BLaER1 treated with 17β-estradiol and CSF1 and Interleukin-3, amounts not matched to agents 10 nM and 100 nM (cell line): ENCODE results near the gene PTPRH.

Experiments used
- H3K27ac ChIP-seq, 11 experiments: shearing (Covaris generic); formaldehyde crosslinking; 2 replicates each; pipeline ENCODE4 v1.8.1; 2022
- H3K27me3 ChIP-seq, 11 experiments: shearing (Covaris generic); formaldehyde crosslinking; 2 replicates each; pipeline ENCODE4 v1.8.1; 2022
- H3K36me3 ChIP-seq, 11 experiments: shearing (Covaris generic); formaldehyde crosslinking; 2 replicates each; pipeline ENCODE4 v1.8.1; 2022
- H3K4me1 ChIP-seq, 10 experiments: shearing (Covaris generic); formaldehyde crosslinking; 2 replicates each; pipeline ENCODE4 v1.8.1; 2022
- H3K4me2 ChIP-seq, 11 experiments: shearing (Covaris generic); formaldehyde crosslinking; 2 replicates each; pipeline ENCODE4 v1.8.1; 2022
- H3K4me3 ChIP-seq, 10 experiments: shearing (Covaris generic); formaldehyde crosslinking; 2 replicates each; pipeline ENCODE4 v1.8.1; 2022
- H3K9ac ChIP-seq, 11 experiments: shearing (Covaris generic); formaldehyde crosslinking; 2 replicates each; pipeline ENCODE4 v1.8.1; 2022
- H3K9me3 ChIP-seq, 11 experiments: shearing (Covaris generic); formaldehyde crosslinking; replicated peaks in 1 of 11; 2 replicates each; pipeline ENCODE4 v1.8.1; 2022
- H4K20me1 ChIP-seq, 11 experiments: shearing (Covaris generic); formaldehyde crosslinking; 2 replicates each; pipeline ENCODE4 v1.8.1; 2022
- Cebpa-rat ChIP-seq, 11 experiments: shearing (Covaris generic); IDR thresholded peaks; 2 replicates each; pipeline ENCODE4 v1.8.1; 2022

Gene PTPRH

DNA sequence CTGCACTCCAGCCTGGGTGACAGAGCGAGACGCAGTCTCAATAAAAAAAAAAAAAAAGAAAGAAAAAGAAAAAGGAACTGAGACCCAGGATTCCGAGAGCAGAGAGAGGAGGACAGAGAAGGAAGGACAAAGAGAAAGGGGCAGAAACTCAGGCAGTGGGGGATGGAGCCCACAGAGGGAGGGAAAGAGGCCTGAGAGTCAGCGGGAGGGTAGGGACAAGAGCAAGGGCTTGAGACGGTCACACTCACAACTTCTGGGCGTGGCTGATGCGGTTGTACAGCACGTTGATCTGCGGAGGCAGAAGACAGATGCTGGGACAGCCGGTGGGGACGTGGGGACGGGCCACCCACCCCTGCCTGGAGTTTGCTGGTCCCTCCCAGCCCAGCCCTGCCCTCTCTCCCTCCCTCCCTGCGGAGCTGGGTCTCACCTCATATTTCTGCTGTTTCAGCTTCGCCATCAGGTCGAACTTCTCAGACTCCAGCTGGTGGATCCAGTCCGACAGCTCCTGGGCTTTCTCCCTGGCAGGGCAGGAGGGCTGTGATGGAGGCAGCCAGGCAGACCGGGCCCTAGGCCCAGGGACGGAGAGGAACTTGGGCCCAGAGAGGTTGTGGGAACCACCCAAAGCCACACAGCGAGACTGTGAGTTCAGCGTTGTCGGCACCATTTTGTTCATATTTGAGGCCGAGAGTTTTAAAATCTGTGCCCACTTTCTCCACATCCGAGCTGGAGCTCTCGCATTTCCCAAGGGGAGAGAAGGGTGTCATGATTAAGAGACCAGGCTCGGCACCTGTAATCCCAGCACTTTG lies 75.5 kb downstream of the PTPRH start:
- H3K9ac ChIP-seq: peak overlapping the region in 10 of 11 experiments; percentile 27 to 65 (median 40); a peak in 15 of 22 replicates
- no peak for TF ChIP-seq Cebpa-rat (IDR thresholded peaks at IDR 0.05)
- H3K4me2 ChIP-seq: peak overlapping the region; percentile 30 to 84 (median 71)

DNA sequence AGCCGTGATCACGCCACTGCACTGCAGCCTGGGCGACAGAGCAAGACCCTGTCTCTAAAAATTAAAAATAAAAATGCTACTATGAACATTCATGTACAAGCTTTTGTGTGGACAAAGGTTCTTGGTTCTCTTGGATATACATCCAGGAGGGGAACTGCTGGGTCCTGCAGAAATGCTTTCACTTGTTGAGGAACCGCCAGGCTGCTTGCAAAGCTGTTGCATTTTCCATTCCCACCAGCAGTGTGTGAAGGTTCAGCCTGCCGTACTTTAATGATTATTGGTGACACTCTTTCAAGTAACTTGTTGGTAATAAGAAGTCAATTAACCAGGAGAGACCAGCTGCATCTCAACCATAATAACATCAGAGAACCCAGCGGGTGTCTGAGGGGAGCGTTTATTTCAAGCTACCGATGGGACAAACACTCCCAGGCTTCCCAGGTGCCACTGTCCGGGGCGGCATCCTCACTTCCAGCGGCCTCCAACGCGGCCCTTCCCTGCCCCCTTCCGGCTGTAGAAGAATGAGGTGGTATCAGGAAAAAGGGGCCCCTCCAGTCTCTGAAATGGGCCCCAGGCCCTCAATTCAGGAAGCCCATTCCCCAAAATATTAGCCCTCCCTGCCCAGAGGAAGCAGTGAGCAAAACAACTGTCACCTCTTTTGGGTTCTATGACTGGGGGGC lies 76.7 kb downstream of the PTPRH start:
- peaks cover 0 to 22% (median 0%) of the 10 kb centered on the region in 11 experiments; a peak in 2 of 22 replicates for H4K20me1 ChIP-seq
- peaks cover 36 to 44% (median 40%) of the 10 kb centered on the region in 10 experiments for H3K4me1 ChIP-seq
- H3K9me3 ChIP-seq: no peaks in the 10 kb centered on the region
- H3K27ac ChIP-seq: peak overlapping the region in 6 of 11 experiments; percentile 60 to 76 (median 62); a peak in 5 of 22 replicates
- no peak overlapping the region for H3K4me3 ChIP-seq
- H3K9ac ChIP-seq: 0 out of 22 replicates have a peak overlapping the region, but pooled peaks of 1 of the 11 experiments have one; percentile 65
- H3K27me3 ChIP-seq: no peaks in the 10 kb centered on the region
- no peak for TF ChIP-seq Cebpa-rat (IDR thresholded peaks at IDR 0.05)
- peaks cover 0 to 32% (median 10%) of the 10 kb centered on the region in 11 experiments; a peak in 8 of 22 replicates for H3K36me3 ChIP-seq
- peak overlapping the region; percentile 30 to 84 (median 71); a peak in 19 of 22 replicates for H3K4me2 ChIP-seq

More for the DNA sequence above, 75.5 kb downstream of the PTPRH start:
- peaks cover 0 to 24% (median 0%) of the 10 kb centered on the region in 11 experiments; a peak in 2 of 22 replicates for H4K20me1 ChIP-seq
- peaks cover 36 to 48% (median 40%) of the 10 kb centered on the region in 10 experiments for H3K4me1 ChIP-seq
- H3K36me3 ChIP-seq: peaks cover 0 to 44% (median 11%) of the 10 kb centered on the region in 11 experiments; a peak in 8 of 22 replicates
- H3K9me3 ChIP-seq: no peaks in the 10 kb centered on the region
- H3K27me3 ChIP-seq: no peaks in the 10 kb centered on the region
- H3K4me3 ChIP-seq: 0 out of 20 replicates have a peak overlapping the region, but pooled peaks of 2 of the 10 experiments have one; percentile 2 to 27
- H3K27ac ChIP-seq: peak overlapping the region in 10 of 11 experiments; percentile 38 to 76 (median 60); a peak in 17 of 22 replicates

- peaks cover 36 to 39% (median 37%) of the 10 kb centered on the region in 10 experiments for H3K4me1 ChIP-seq
- TF ChIP-seq Cebpa-rat (IDR thresholded peaks at IDR 0.05): no peak
- no peak overlapping the region for H3K4me3 ChIP-seq
- H3K27ac ChIP-seq: no peak overlapping the region
- H3K9ac ChIP-seq: no peak overlapping the region
- no peak overlapping the region for H3K4me2 ChIP-seq
- peaks cover 0 to 20% (median 5%) of the 10 kb centered on the region in 11 experiments; a peak in 8 of 22 replicates for H3K36me3 ChIP-seq
- peaks cover 0 to 18% (median 0%) of the 10 kb centered on the region in 11 experiments; a peak in 2 of 22 replicates for H4K20me1 ChIP-seq
- no peaks in the 10 kb centered on the region for H3K27me3 ChIP-seq
- no peaks in the 10 kb centered on the region for H3K9me3 ChIP-seq
Measured at GRCh38 chr19:55131421-55131820, 77.9 kb downstream of the PTPRH start.
